DND-41 (cell line): Measurements from ENCODE around the gene EEFSEC.

Source experiments
- ATAC-seq: fragments of 200-7000 bp; cut with Tn5 transposase; 3 replicates; pipeline ENCODE4 v1.9.1; 2021; ENCODE audit warnings: low read depth; ENCODE audit not compliant: insufficient read depth
- DNase-seq: peaks from one replicate; pipeline ENCODE4 v3.0.0-alpha.2; 2020
- H2AFZ ChIP-seq: 2 replicates; pipeline ENCODE4 v1.6.0; 2012; ENCODE audit warnings: low read depth, low read length
- H3K27ac ChIP-seq: 2 replicates; pipeline ENCODE4 v1.5.1; 2012; ENCODE audit warnings: low read length, inconsistent platforms
- H3K27me3 ChIP-seq: fragments of 200-600 bp; sonication (generic); 2 replicates; pipeline ENCODE4 v1.6.0; 2012; ENCODE audit warnings: low read length, mild to moderate bottlenecking, inconsistent platforms; ENCODE audit not compliant: insufficient read depth, poor library complexity
- H3K36me3 ChIP-seq: 2 replicates; pipeline ENCODE4 v1.5.1; 2012; ENCODE audit warnings: low read length, inconsistent platforms; ENCODE audit not compliant: insufficient read depth
- H3K4me1 ChIP-seq: 2 replicates; pipeline ENCODE4 v1.5.1; 2012; ENCODE audit warnings: mild to moderate bottlenecking, low read length; ENCODE audit not compliant: insufficient read depth
- H3K4me2 ChIP-seq: 2 replicates; pipeline ENCODE4 v1.6.0; 2012; ENCODE audit warnings: mild to moderate bottlenecking, moderate library complexity, low read length, inconsistent platforms; ENCODE audit not compliant: insufficient read depth
- H3K4me3 ChIP-seq, 2 experiments: fragments of 200-600 bp in 1 of 2; shearing (Covaris generic) in 1 of 2; 2 replicates each; pipeline ENCODE4 v1.5.1; 2012 to 2016; ENCODE audit warnings: inconsistent platforms in 2 of 2, low read length in 2 of 2, mild to moderate bottlenecking in 2 of 2, low read depth in 1 of 2, moderate library complexity in 1 of 2
- H3K79me2 ChIP-seq: 2 replicates; pipeline ENCODE4 v1.6.0; 2012; ENCODE audit warnings: low read length, inconsistent platforms; ENCODE audit not compliant: insufficient read depth
- H3K9ac ChIP-seq: 2 replicates; pipeline ENCODE4 v1.6.0; 2012; ENCODE audit warnings: low read depth, mild to moderate bottlenecking, inconsistent platforms, low read length, moderate library complexity
- H3K9me3 ChIP-seq: 2 replicates; pipeline ENCODE4 v1.5.1; 2012; ENCODE audit warnings: low read length, moderate library complexity, mild to moderate bottlenecking, inconsistent platforms; ENCODE audit not compliant: insufficient read depth, severe bottlenecking
- H4K20me1 ChIP-seq: 2 replicates; pipeline ENCODE4 v1.6.0; 2012; ENCODE audit warnings: low read length; ENCODE audit not compliant: insufficient read depth
- CTCF ChIP-seq: IDR thresholded peaks from 2 replicates; pipeline ENCODE4 v1.5.1; 2012; ENCODE audit warnings: borderline replicate concordance, low read length, moderate library complexity, mild to moderate bottlenecking; ENCODE audit not compliant: poor library complexity, severe bottlenecking; ENCODE audit errors: extremely low read depth
- EZH2 ChIP-seq: IDR thresholded peaks from 3 replicates; pipeline ENCODE4 v1.6.1; 2012; ENCODE audit warnings: borderline replicate concordance, low read depth, mild to moderate bottlenecking, moderate library complexity, low read length, inconsistent platforms; ENCODE audit not compliant: severe bottlenecking

Gene EEFSEC

GRCh38 chr3:128293930-128294329, 140.6 kb downstream of the EEFSEC start:
- H3K4me1 ChIP-seq = no peaks in the 10 kb centered on the region
- ATAC-seq (no peak), DNase-seq (no peak)
- no peaks in the 10 kb centered on the region for H3K27me3 ChIP-seq
- H3K9ac ChIP-seq = no peak overlapping the region
- peaks cover 2% of the 10 kb centered on the region for H3K9me3 ChIP-seq
- no peak overlapping the region for H2AFZ ChIP-seq
- no peak overlapping the region for H3K4me3 ChIP-seq
- H3K79me2 ChIP-seq = no peaks in the 10 kb centered on the region
- no peaks in the 10 kb centered on the region for H4K20me1 ChIP-seq
- H3K27ac ChIP-seq = no peak overlapping the region
- TF ChIP-seq EZH2 = no peak
- TF ChIP-seq CTCF = no peak
- peaks cover 3% of the 10 kb centered on the region; the same call in 1 of the 2 replicates for H3K36me3 ChIP-seq
- H3K4me2 ChIP-seq = no peak overlapping the region

GRCh38 chr3:128294999-128295468, 141.8 kb downstream of the EEFSEC start:
- ATAC-seq (no peak), DNase-seq (no peak)
- peaks cover 2% of the 10 kb centered on the region for H3K9me3 ChIP-seq
- no peaks in the 10 kb centered on the region for H4K20me1 ChIP-seq
- no peaks in the 10 kb centered on the region for H3K79me2 ChIP-seq
- H3K4me2 ChIP-seq = no peak overlapping the region
- TF ChIP-seq CTCF (no peak), EZH2 (no peak)
- no peaks in the 10 kb centered on the region for H3K36me3 ChIP-seq
- no peak overlapping the region for H2AFZ ChIP-seq
- no peaks in the 10 kb centered on the region for H3K27me3 ChIP-seq
- H3K27ac ChIP-seq = no peak overlapping the region
- no peaks in the 10 kb centered on the region for H3K4me1 ChIP-seq
- no peak overlapping the region for H3K4me3 ChIP-seq
- H3K9ac ChIP-seq = no peak overlapping the region

GRCh38 chr3:128296469-128297251, 143.4 kb downstream of the EEFSEC start:
- Histone ChIP-seq H3K27ac (no peak overlapping the region), H3K9me3 (no peaks in the 10 kb centered on the region), H3K27me3 (no peaks in the 10 kb centered on the region), H3K4me2 (no peak overlapping the region), H3K4me1 (no peaks in the 10 kb centered on the region), H2AFZ (no peak overlapping the region), H3K79me2 (no peaks in the 10 kb centered on the region), H3K36me3 (no peaks in the 10 kb centered on the region), H3K9ac (no peak overlapping the region), H3K4me3 (no peak overlapping the region), H4K20me1 (no peaks in the 10 kb centered on the region)
- ATAC-seq (no peak), DNase-seq (no peak)
- TF ChIP-seq CTCF (no peak), EZH2 (no peak)
